Activated naive CD4-positive, alpha-beta T cell treated with Interleukin-2 at 50 U/mL for 16 hours (primary cell): ENCODE results near the gene B3GAT3.
A peak's percentile ranks its signal among the peaks of the same experiment; 100 is the strongest.
"Not testable (repeated sequence)": the region's sequence is repeated elsewhere in the genome, so short reads cannot be mapped to it uniquely, and the experiment has no call there.

Experiments used
- DNase-seq: peaks from one replicate; pipeline ENCODE4 v3.0.0-alpha.2; 2020

The B3GAT3 gene

DNA sequence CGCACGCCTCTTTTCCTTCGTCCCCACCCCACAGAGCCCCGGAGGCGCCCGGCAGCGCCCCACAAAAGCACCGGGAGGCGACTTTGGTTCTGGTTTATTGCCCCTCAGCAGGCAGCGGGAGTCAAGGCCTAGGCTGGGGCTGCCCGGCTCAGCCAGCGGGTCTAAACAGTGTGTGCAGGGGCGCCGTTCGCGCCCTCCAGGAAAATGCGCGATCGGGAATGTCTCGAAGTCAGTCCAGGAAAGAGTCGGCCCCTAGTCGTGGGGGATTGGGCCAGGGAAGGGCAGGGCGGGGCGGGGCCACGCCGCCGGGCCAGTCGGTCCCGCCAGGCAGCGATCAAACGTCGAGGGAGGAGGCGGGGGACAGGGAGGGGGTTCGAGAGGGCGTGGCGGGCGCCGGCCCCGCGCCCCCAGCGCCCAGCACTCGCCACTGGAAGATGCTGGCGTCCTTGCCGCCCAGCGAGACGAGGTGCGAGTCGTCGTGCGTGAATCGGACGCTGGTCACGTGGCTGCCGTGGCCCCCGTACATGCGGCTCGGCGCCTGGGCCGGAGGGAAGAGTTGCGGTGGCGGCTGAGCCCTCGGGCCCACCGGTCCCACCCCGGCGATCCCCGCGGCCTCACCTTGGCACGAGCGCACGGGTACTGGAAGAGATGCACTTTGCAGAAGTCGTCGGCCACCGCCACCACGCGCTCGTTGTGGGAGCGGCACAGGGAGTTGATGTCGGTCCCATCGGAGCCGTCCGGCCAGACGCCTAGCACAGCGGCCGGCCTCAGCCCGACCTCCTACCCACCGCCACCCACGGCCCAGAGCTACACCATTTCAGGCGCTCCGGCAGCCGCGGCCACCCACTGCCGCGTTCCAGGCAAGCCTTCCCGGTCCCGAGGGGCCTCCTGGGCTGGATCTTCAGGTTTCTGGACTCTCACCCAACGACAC is 19.4 kb downstream of the B3GAT3 start:
- no peak for DNase-seq

GRCh38 chr11:62601372-62602140 is 20.2 kb downstream of the B3GAT3 start, which contains the start of gene MTA2:
MTA2 (minus strand) TSS chr11:62601865; CDS start chr11:62601450, 415 bp downstream.
- DNase-seq = peak; percentile 100

DNA sequence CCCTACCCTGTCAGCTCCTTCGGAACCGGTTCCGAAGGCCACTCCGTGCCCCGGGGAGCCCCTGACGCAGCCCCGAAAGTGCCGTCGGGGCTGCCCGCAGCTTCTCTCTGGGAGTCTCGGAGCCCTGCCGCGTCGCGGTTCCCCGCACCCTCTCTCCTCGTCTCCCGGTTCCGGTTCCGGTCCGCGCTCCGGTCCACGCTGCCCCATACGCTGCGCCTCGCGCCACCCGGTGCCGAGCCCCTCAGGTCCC is 20.7 kb downstream of the B3GAT3 start:
- peak; percentile 56 for DNase-seq

GRCh38 chr11:62600367-62601121 is 21.2 kb downstream of the B3GAT3 start:
- peak; percentile 43 for DNase-seq

GRCh38 chr11:62599901-62600300 is 21.9 kb downstream of the B3GAT3 start:
- DNase-seq = no peak

DNA sequence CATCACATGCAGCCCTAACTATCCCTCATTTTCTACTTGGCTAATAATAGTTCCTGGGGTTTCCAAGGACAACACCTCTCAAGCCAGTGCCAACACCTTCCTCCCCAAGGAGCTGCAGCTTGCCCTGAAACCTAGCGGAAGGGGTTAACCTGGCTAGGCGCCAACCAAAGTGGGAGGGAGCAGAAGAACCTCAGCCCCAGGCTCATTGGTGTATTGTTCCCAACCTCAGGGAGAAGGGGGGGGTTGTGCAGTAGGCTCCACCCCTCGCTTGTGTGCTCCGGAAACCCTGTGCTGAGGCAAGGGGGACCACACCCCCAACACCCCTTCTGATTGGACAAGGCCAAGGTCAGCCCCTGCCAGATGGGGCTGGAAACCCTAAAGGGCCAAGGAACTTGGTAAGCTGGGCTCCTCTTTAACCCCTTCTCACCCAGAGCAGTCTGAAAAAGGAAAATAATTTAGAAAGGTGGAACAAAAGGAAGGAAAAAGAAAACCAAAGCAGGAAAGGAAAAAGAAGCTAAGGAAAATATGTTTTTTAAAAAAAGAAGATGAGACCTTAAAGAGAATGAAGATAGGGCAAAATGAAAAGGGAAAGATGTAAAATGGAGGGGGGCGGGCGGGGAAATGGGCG is 22.6 kb downstream of the B3GAT3 start:
- DNase-seq = peak; percentile 96

GRCh38 chr11:62595124-62595523 is 26.7 kb downstream of the B3GAT3 start:
- no peak for DNase-seq

DNA sequence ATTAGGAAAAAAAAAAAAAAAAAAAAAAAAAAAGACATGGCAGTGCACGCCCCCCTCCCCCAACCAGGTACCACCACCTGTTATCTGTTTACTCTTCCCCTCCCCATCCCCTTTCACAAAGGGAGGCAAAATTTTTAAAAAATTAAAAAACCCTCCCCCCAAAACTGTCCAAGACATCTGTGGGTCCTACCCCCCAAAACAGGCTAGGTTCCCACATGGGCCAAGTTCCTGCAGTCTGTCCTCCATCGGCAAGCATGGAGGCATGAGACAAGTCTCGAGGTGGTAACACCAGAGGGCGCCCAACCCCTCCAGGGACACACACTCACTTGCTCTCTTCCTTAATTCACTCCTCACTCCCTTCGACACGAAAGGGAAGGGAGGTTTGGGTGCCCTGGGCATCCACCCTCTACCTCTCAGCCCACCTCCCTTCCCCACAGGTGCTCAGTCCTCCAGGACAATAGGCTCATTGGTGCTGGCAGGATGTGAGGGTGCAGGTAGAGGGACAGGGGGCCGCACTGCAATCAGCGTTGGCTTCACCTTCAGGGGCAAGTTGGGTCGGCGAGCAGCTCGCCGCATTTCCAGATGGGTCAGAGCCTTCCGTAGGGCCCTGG is 28.2 kb downstream of the B3GAT3 start:
- DNase-seq = peak; percentile 79

GRCh38 chr11:62592989-62593421 is 28.8 kb downstream of the B3GAT3 start:
- no peak for DNase-seq

- no peak for DNase-seq
Measured at GRCh38 chr11:62592146-62592815, 29.5 kb downstream of the B3GAT3 start.

DNA sequence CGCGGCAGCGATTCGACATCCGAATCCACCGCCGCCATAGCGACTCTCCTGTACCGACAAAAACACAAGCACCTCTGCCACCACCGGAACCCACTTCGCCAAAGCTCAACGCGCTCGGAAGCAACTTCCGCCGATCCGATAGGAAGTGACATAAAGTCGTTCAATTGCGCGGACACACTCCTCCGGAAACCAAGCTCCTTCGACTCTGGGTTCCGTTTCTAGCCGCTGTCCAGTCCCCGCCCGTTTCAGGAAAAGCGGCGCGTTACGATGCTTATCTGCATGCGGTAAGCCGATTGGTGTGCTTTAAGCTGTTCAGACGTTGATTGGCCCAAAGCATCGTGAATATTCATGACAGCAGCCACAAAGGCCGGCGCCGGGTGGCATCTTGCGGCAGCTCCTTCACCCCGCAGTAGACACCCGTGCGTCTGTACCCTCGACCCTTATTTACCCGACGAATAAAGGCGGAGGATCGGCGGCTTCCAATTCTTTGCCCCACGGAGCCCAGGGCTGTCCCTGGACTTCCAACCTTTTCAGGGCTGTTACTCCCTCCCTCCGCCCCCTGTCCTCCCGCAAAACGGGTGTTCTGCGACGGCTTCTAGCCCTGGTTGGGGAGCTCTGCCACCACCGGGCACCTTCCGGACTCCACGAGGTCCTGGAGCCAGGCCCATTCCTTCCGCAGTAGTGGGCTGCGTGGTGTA is 30.2 kb downstream of the B3GAT3 start, which contains the start of gene TUT1:
TSS of gene TUT1 (minus strand) at position 76 of the 698 bp plus-strand sequence. CDS start at position 38, 38 bp downstream.
- peak; percentile 96 for DNase-seq

DNA sequence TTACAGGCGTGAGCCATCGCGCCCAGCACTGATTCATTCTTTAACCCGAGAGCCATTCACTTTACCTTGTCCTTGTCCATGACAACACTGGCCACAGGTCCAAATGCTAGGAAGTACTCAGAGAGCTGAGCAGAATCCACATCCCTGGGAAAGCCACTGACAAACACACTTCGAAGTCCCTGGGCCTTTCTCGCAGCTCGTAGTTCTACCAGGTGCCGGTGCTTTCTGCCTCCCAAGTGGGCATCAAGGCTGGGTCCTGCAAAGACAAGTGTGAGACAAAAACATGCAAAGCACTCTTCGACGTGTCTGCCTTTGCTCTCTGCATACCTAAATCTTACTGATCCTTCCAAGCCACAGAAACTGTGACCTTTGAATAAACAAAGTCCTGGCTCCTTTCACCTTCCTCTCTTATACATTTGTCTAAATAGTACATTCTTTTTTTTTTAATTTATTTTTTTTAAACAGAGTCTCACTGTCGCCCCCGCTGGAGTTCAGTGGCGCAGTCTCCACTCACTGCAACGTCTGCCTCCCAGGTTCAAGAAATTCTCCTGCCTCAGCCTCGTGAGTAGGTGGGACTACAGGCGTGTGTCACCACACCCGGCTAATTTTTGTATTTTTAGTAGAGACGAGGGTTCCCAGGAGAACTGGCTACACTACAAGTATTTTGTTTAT is 32.7 kb downstream of the B3GAT3 start:
- no peak for DNase-seq

GRCh38 chr11:62585356-62585755 is 36.4 kb downstream of the B3GAT3 start:
- DNase-seq = not testable (repeated sequence)

DNA sequence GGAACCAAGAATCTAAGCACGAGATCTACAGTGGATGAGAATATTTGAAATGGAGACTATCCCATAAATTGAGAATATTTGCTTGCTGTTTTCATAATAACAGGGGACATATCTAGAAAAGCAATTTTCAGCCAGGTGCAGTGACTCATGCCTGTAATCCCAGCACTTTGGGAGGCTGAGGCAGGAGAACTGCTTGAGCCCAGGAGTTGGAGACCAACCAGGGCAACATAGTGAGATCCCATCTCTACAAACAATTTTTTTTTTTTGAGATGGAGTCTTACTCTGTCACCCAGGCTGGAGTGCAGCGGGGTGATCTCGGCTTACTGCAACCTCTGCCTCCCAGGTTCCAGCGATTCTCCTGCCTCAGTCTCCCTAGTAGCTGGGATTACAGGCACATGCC is 40.1 kb downstream of the B3GAT3 start:
- not testable (repeated sequence) for DNase-seq

DNA sequence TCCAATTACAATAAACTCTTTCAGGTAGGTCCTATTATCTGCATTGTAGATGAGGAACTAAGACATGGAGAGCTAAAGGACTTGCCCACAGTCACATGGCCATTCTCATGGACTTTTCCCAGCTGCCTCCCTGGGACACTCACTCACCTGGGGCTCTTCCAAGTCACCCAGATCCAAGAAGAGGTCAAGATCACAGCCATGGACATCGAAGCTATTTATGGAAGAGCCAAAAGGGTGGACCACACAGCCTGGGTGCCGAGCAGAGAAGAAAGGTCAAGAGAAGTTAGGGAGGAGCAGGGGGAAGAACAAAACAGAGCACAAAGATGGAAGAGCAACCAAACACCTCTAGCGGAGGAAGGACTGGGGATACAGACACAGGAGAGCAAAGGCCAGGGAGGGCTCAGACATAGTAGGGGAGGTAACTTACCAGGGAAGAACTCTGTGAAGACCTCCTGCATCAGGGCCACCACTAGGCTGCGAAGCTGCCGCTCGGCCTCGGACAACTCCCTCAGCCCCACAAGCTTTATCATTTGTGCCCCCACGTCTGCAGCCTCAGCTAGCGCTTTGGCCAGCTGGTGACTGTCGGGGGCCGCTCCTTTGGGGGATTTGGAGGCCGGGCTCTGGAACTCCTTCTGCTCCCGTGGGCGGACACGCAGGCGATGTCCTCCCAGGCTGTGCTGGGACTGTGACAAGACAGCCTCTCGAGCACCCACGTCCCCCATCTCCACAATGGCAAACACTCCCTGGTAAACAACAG is 40.6 kb downstream of the B3GAT3 start:
- DNase-seq = no peak

DNA sequence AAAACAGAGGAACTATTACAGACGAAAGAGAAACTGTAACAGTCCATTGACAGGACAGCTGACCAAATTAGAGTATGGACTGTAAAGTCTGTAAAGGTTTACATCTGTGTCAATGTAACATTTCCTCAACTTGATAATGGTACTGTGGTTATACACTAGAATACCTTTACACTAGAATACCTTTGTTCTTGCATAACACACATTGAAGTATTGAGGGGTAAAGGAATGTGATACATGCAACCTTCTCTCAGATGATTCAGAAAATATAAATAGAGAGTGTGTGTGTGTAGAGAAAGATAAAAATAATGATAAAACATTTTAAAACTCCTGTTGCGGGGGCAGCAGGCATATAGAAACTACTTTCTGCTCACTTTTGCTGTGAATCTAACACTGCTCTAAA is 42.5 kb downstream of the B3GAT3 start:
- no peak for DNase-seq

DNA sequence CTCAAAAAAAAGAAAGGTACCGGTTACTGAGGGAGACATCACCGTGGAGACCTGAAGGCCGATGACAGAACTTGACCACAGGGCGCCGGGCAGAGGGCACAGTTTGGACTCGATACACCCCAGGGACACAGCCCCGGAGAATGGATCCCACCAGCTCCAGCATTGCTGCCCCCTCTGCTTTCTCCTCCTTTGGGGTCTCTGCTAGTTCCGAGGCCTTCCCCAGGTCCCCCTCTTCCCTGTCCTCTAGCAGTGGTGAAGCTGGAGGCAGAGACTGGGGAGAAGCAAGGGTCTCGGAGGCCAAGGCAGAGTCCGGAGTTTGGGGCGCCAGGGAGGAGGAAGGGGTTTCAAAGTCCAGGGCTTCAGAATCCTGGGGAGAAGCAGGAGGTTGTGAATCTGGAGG is 43.2 kb downstream of the B3GAT3 start:
- DNase-seq = no peak

DNA sequence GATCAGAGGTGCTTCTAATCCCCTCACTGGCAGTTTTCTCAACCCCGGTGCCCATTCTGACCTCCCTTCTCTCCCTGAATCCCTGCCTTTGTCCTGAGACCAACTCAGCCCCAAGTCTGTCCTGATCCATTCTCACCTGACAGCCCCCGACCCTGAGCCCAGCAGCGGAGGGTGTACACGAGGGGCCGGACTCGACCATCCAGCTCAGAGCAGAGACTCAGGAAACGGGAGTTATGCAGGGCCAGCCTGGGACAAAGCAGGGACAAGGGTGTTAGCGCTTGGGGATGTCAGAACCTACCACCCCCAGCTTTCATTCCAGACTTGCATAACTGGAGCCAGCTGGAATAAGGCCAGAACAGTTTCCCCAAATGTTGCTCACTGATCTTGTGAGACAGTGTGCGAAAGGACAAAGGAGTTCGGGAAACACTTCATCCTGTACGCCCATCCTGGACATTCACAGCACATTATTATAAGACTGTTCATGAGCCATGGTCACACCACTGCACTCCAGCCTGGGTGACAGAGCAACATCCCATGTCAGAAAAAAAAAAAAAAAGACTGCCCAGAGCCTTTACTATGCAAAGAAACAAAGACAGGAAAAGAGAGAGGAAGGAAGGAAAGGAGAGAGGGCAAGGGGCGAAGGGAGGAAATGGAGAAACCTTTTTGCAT is 44.6 kb downstream of the B3GAT3 start:
- no peak for DNase-seq

- no peak for DNase-seq
Measured at GRCh38 chr11:62575837-62576236, 45.9 kb downstream of the B3GAT3 start.
